WTC11 (cell line): ENCODE measurements around the gene MYBPC2. TPM values are rescaled to one million over a fixed set of nuclear protein-coding genes. Genes with fewer than 3 reads are reported as not detected.

Experiments used
- ATAC-seq: fragments of 200-7000 bp; cut with Tn5 transposase; 2 replicates; pipeline ENCODE4 v1.10.0; 2021; ENCODE audit warnings: mild to moderate bottlenecking, moderate library complexity
- CTCF ChIA-PET: fragments of 300-600 bp; sonication (Branson Sonifier 250); formaldehyde crosslinking; loops from one replicate; lab custom pipeline; 2021; ENCODE audit warnings: antibody characterized with exemption; lab: Charles Lee
- POLR2A ChIA-PET: fragments of 350-600 bp; sonication (Branson Sonifier 250); formaldehyde crosslinking; loops from one replicate; lab custom pipeline; 2021; ENCODE audit warnings: antibody characterized with exemption; lab: Charles Lee
- DNase-seq: peaks from one replicate; pipeline ENCODE4 v3.0.0; 2021; ENCODE audit warnings: low spot score
- H3K27ac Mint-ChIP-seq: 2 replicates; pipeline ENCODE4 v1.8.0; 2021; ENCODE audit warnings: mixed read lengths
- H3K27me3 Mint-ChIP-seq: 2 replicates; pipeline ENCODE4 v1.8.0; 2021; ENCODE audit warnings: low read depth, mild to moderate bottlenecking, moderate library complexity, mixed read lengths
- H3K36me3 Mint-ChIP-seq: 2 replicates; pipeline ENCODE4 v1.8.0; 2021; ENCODE audit warnings: mixed read lengths
- H3K4me1 Mint-ChIP-seq: 2 replicates; pipeline ENCODE4 v1.8.0; 2022; ENCODE audit warnings: mixed read lengths
- H3K4me3 Mint-ChIP-seq: 2 replicates; pipeline ENCODE4 v1.8.0; 2021; ENCODE audit warnings: mild to moderate bottlenecking, moderate library complexity, mixed read lengths
- H3K9me3 Mint-ChIP-seq: 2 replicates; pipeline ENCODE4 v1.8.0; 2021; ENCODE audit warnings: mixed read lengths
- ATF1 ChIP-seq: sonication (generic); formaldehyde crosslinking; IDR thresholded peaks from 2 replicates; pipeline ENCODE4 v1.8.1; 2023; ENCODE audit warnings: mild to moderate bottlenecking, moderate library complexity, missing genetic modification reagents
- CTCF ChIP-seq: fragments of 200-600 bp; IDR thresholded peaks from 2 replicates; pipeline ENCODE4 v1.8.0; 2022; ENCODE audit warnings: antibody characterized with exemption
- E2F4 ChIP-seq: sonication (generic); formaldehyde crosslinking; IDR thresholded peaks from 2 replicates; pipeline ENCODE4 v1.8.1; 2022; ENCODE audit warnings: low read depth, mild to moderate bottlenecking, moderate library complexity, missing genetic modification reagents, borderline replicate concordance
- ERG ChIP-seq: fragments of 250-450 bp; sonication (Bioruptor Pico); IDR thresholded peaks from 2 replicates; pipeline ENCODE4 v1.8.0; 2021; ENCODE audit warnings: mild to moderate bottlenecking
- FOXK1 ChIP-seq: sonication (generic); formaldehyde crosslinking; IDR thresholded peaks from 2 replicates; pipeline ENCODE4 v1.8.0; 2022; ENCODE audit warnings: mild to moderate bottlenecking, moderate library complexity, missing genetic modification reagents
- FOXP4 ChIP-seq: sonication (generic); formaldehyde crosslinking; IDR thresholded peaks from 2 replicates; pipeline ENCODE4 v1.8.0; 2022; ENCODE audit warnings: mild to moderate bottlenecking, missing genetic modification reagents
- GTF2I ChIP-seq: fragments of 250-450 bp; sonication (Bioruptor Pico); conservative IDR thresholded peaks from 2 replicates; pipeline ENCODE4 v1.4.0; 2021; ENCODE audit warnings: mild to moderate bottlenecking
- IRF2 ChIP-seq: sonication (generic); formaldehyde crosslinking; IDR thresholded peaks from 2 replicates; pipeline ENCODE4 v1.8.0; 2022; ENCODE audit warnings: low read depth, missing genetic modification reagents, borderline replicate concordance
- NFE2L1 ChIP-seq: sonication (generic); formaldehyde crosslinking; IDR thresholded peaks from 2 replicates; pipeline ENCODE4 v1.8.1; 2023; ENCODE audit warnings: missing genetic modification reagents
- NR3C1 ChIP-seq: sonication (generic); formaldehyde crosslinking; conservative IDR thresholded peaks from 2 replicates; pipeline ENCODE4 v1.8.1; 2023; ENCODE audit warnings: low read depth, mild to moderate bottlenecking, missing genetic modification reagents
- PREB ChIP-seq: sonication (generic); formaldehyde crosslinking; IDR thresholded peaks from 2 replicates; pipeline ENCODE4 v1.8.1; 2022; ENCODE audit warnings: mild to moderate bottlenecking, missing genetic modification reagents, moderate library complexity, borderline replicate concordance
- RORB ChIP-seq: fragments of 250-450 bp; sonication (Bioruptor Pico); IDR thresholded peaks from 2 replicates; pipeline ENCODE4 v1.9.0; 2021; ENCODE audit warnings: mild to moderate bottlenecking
- SMAD4 ChIP-seq: sonication (generic); formaldehyde crosslinking; IDR thresholded peaks from 2 replicates; pipeline ENCODE4 v1.8.0; 2022; ENCODE audit warnings: mild to moderate bottlenecking, missing genetic modification reagents
- TP53 ChIP-seq: sonication (generic); formaldehyde crosslinking; IDR thresholded peaks from 2 replicates; pipeline ENCODE4 v1.8.1; 2023; ENCODE audit warnings: mild to moderate bottlenecking, missing genetic modification reagents
- ZNF281 ChIP-seq: sonication (generic); formaldehyde crosslinking; IDR thresholded peaks from 2 replicates; pipeline ENCODE4 v1.8.0; 2023; ENCODE audit warnings: mild to moderate bottlenecking, missing genetic modification reagents
- total RNA-seq: library from RNA; stranded (reverse); gene quantifications from 3 replicates; pipeline ENCODE4 v1.2.3, GENCODE V29; 2021

The MYBPC2 gene
- total RNA-seq, 1 experiment from 2014 or later = 2.6 TPM

GRCh38 chr19:50476224-50476906, 43.7 kb downstream of the MYBPC2 start, which contains the start of the genes EMC10 and GARIN5A (continued):
- TF ChIP-seq RORB (CRISPR knock-in tag) (no peak), ATF1 (peak; percentile 88; the same call in 1 of the 2 replicates), E2F4 (CRISPR knock-in tag) (0 out of 2 replicates have a peak, but pooled peaks have one; percentile 38), CTCF (no peak)

- H3K27ac Mint-ChIP-seq = peak overlapping the region; percentile 99; the same call in 1 of the 2 replicates
- ChIA-PET CTCF (interaction anchor here (0.8 to 2.6 kb wide), 3 partner anchors 10 to 119 kb away, joined by 3 to 8 read pairs (median 3); no protein-coding TSS in a partner anchor), POLR2A (no interaction called here)
- no peak for TF ChIP-seq IRF2
- TF ChIP-seq ERG (CRISPR knock-in tag) = no peak
- no peak for TF ChIP-seq PREB (CRISPR knock-in tag)
- TF ChIP-seq GTF2I (CRISPR knock-in tag) = no peak
- peak; percentile 1; the same call in 1 of the 2 replicates for TF ChIP-seq TP53 (CRISPR knock-in tag)
- no peak for TF ChIP-seq NR3C1
- no peak for TF ChIP-seq FOXP4 (CRISPR knock-in tag)
- TF ChIP-seq, all 79 proteins: peak for 1
- H3K4me1 Mint-ChIP-seq = peaks cover 9% of the 10 kb centered on the region
- ATAC-seq (no peak), DNase-seq (no peak)
- peaks cover 27% of the 10 kb centered on the region for H3K36me3 Mint-ChIP-seq
- no peaks in the 10 kb centered on the region; the same call in 1 of the 2 replicates for H3K27me3 Mint-ChIP-seq
- peaks cover 11% of the 10 kb centered on the region for H3K9me3 Mint-ChIP-seq
- H3K4me3 Mint-ChIP-seq = peak overlapping the region; percentile 98
Measured at GRCh38 chr19:50476907-50477238, 44.2 kb downstream of the MYBPC2 start.

- POLR2A ChIA-PET = no interaction called here
- DNase-seq (no peak), ATAC-seq (no peak)
- peaks cover 9% of the 10 kb centered on the region for H3K4me1 Mint-ChIP-seq
- CTCF ChIA-PET = interaction anchor here (0.6 to 2.6 kb wide), 11 partner anchors 9 to 1054 kb away, joined by 3 to 20 read pairs (median 4); no protein-coding TSS in a partner anchor
- H3K27me3 Mint-ChIP-seq = no peaks in the 10 kb centered on the region; the same call in 1 of the 2 replicates
- peak overlapping the region; percentile 98 for H3K4me3 Mint-ChIP-seq
- H3K9me3 Mint-ChIP-seq = peaks cover 7% of the 10 kb centered on the region; the same call in 1 of the 2 replicates
- peak overlapping the region; percentile 90 for H3K27ac Mint-ChIP-seq
- peaks cover 28% of the 10 kb centered on the region for H3K36me3 Mint-ChIP-seq
- no peak for TF ChIP-seq ZNF281 (CRISPR knock-in tag)
- TF ChIP-seq FOXP4 (CRISPR knock-in tag) = no peak
- no peak for TF ChIP-seq SMAD4 (CRISPR knock-in tag)
- TF ChIP-seq NFE2L1 (CRISPR knock-in tag) = no peak
- no peak for TF ChIP-seq FOXK1 (CRISPR knock-in tag)
Measured at GRCh38 chr19:50477751-50478515, 45.2 kb downstream of the MYBPC2 start.
